CD4-positive, CD25-positive, alpha-beta regulatory T cell (primary cell): ENCODE data around the gene DMAP1. TPM values are rescaled to one million over a fixed set of nuclear protein-coding genes. Genes with fewer than 3 reads are reported as not detected.

ENCODE experiments used
- ATAC-seq, 2 donors: fragments of 150-1000 bp; cut with Tn5 transposase; one replicate each; pipeline ENCODE4 v1.10.0; 2021; ENCODE audit warnings: low read depth in 2 of 2, moderate number of reproducible peaks in 2 of 2, moderate library complexity in 1 of 2
- DNase-seq, 3 donors: peaks; one replicate each; pipeline versions ENCODE4 v3.0.0 to v3.0.0-alpha.2; 2012 to 2022; ENCODE audit warnings: mixed read lengths in 1 of 3
- H3K27ac ChIP-seq: one replicate; pipeline ENCODE4 v1.7.0; 2013; ENCODE audit warnings: mild to moderate bottlenecking, low read length; ENCODE audit not compliant: insufficient read depth, poor library complexity, severe bottlenecking
- H3K27me3 ChIP-seq: one replicate; pipeline ENCODE4 v1.7.0; 2013; ENCODE audit warnings: low read length; ENCODE audit not compliant: control insufficient read depth, insufficient read depth
- H3K36me3 ChIP-seq: one replicate; pipeline ENCODE4 v1.7.0; 2013; ENCODE audit warnings: mild to moderate bottlenecking, low read length, moderate library complexity; ENCODE audit not compliant: control insufficient read depth, insufficient read depth
- H3K4me1 ChIP-seq: 2 replicates; pipeline ENCODE4 v1.7.0; 2013; ENCODE audit warnings: mild to moderate bottlenecking, low read length; ENCODE audit not compliant: insufficient read depth, control insufficient read depth, poor library complexity, severe bottlenecking
- H3K4me3 ChIP-seq: one replicate; pipeline ENCODE4 v1.7.0; 2013; ENCODE audit warnings: low read depth, mild to moderate bottlenecking, low read length, moderate library complexity
- H3K9me3 ChIP-seq, 2 experiments: 1 replicate in 1 of 2; 2 replicates in 1 of 2; pipeline ENCODE4 v1.7.0; 2013; ENCODE audit warnings: low read length in 2 of 2, mild to moderate bottlenecking in 1 of 2, moderate library complexity in 1 of 2; ENCODE audit not compliant: control insufficient read depth in 2 of 2
- H3K27ac Mint-ChIP-seq, 3 donors: one replicate each; pipeline ENCODE4 v1.8.0; 2020 to 2022; ENCODE audit warnings: mild to moderate bottlenecking in 3 of 3, mixed read lengths in 3 of 3, moderate library complexity in 2 of 3
- H3K27me3 Mint-ChIP-seq: one replicate; pipeline ENCODE4 v1.8.0; 2022; ENCODE audit warnings: mild to moderate bottlenecking, mixed read lengths
- H3K36me3 Mint-ChIP-seq: one replicate; pipeline ENCODE4 v1.8.0; 2020; ENCODE audit warnings: mixed read lengths
- H3K4me1 Mint-ChIP-seq, 4 donors: one replicate each; pipeline ENCODE4 v1.8.0; 2020 to 2022; ENCODE audit warnings: mixed read lengths in 4 of 4, mild to moderate bottlenecking in 1 of 4
- H3K4me3 Mint-ChIP-seq, 4 donors: one replicate each; pipeline ENCODE4 v1.8.0; 2020 to 2022; ENCODE audit warnings: mild to moderate bottlenecking in 4 of 4, mixed read lengths in 4 of 4, moderate library complexity in 3 of 4
- H3K9me3 Mint-ChIP-seq, 7 donors: one replicate each; pipeline ENCODE4 v1.8.0; 2020 to 2022; ENCODE audit warnings: mixed read lengths in 7 of 7, mild to moderate bottlenecking in 3 of 7, moderate library complexity in 2 of 7
- polyA plus RNA-seq, 4 donors: library from polyadenylated mRNA; unstranded; fragments of 300-500 nt; fragmentation: Illumina TruSeq; gene quantifications; one replicate each; pipeline ENCODE4 v1.2.3, GENCODE V29; 2021
- total RNA-seq: library from RNA; stranded (reverse); gene quantifications from one replicate; pipeline ENCODE4 v1.2.3, GENCODE V29; 2022

The DMAP1 gene
- total and polyA plus RNA-seq, 5 donors from 2014 or later: 33.5 to 54.9 (median 39.8) TPM

GRCh38 chr1:44250068-44250781, 37.0 kb downstream of the DMAP1 start:
- no peaks in the 10 kb centered on the region for H3K9me3 Mint-ChIP-seq
- ATAC-seq (no peak), DNase-seq (no peak)
- Histone ChIP-seq H3K27ac (no peak overlapping the region), H3K36me3 (peaks cover 8% of the 10 kb centered on the region), H3K27me3 (no peaks in the 10 kb centered on the region), H3K9me3 (no peaks in the 10 kb centered on the region), H3K4me3 (no peak overlapping the region), H3K4me1 (no peaks in the 10 kb centered on the region)
- H3K4me3 Mint-ChIP-seq: no peak overlapping the region
- H3K27ac Mint-ChIP-seq: no peak overlapping the region
- H3K4me1 Mint-ChIP-seq: peaks cover 0 to 5% (median 0%) of the 10 kb centered on the region in 4 donors
- no peaks in the 10 kb centered on the region for H3K27me3 Mint-ChIP-seq
- peaks cover 15% of the 10 kb centered on the region for H3K36me3 Mint-ChIP-seq

DNA sequence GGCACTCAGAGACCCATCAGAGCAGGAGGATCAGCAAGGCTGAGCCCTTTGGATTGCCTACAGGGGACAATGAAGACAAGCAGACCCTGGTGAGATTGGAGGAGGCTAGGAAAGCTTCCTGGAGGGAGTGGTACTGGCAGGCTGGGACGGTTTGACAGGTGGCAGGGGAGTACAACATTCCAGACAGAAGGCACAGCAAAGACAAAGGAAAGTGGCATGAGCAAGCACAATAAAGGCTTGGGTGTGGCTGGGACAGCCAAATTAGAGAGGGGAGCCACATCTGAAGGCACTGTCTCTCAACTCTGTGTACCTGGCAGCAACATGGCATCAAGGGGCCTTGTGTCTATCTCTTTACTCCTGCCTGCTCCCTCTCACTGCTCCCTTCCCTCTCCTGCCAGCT, 38.2 kb downstream of the DMAP1 start:
- no peaks in the 10 kb centered on the region for H3K27me3 Mint-ChIP-seq
- Histone ChIP-seq H3K27me3 (no peaks in the 10 kb centered on the region), H3K4me1 (no peaks in the 10 kb centered on the region), H3K36me3 (peaks cover 6% of the 10 kb centered on the region), H3K27ac (no peak overlapping the region), H3K4me3 (no peak overlapping the region), H3K9me3 (no peaks in the 10 kb centered on the region)
- peaks cover 15% of the 10 kb centered on the region for H3K36me3 Mint-ChIP-seq
- no peaks in the 10 kb centered on the region for H3K9me3 Mint-ChIP-seq
- DNase-seq (no peak), ATAC-seq (no peak)
- H3K4me1 Mint-ChIP-seq: peaks cover 0 to 5% (median 0%) of the 10 kb centered on the region in 4 donors
- peak overlapping the region in 1 of 3 donors; percentile 49 for H3K27ac Mint-ChIP-seq
- no peak overlapping the region for H3K4me3 Mint-ChIP-seq

- Mint-ChIP-seq H3K9me3 (no peaks in the 10 kb centered on the region), H3K27me3 (no peaks in the 10 kb centered on the region), H3K27ac (no peak overlapping the region), H3K36me3 (peaks cover 14% of the 10 kb centered on the region), H3K4me1 (peaks cover 0 to 5% (median 0%) of the 10 kb centered on the region in 4 donors), H3K4me3 (no peak overlapping the region)
- no peak for ATAC-seq
- Histone ChIP-seq H3K4me3 (no peak overlapping the region), H3K4me1 (no peaks in the 10 kb centered on the region), H3K27me3 (no peaks in the 10 kb centered on the region), H3K9me3 (no peaks in the 10 kb centered on the region), H3K36me3 (peaks cover 5% of the 10 kb centered on the region), H3K27ac (no peak overlapping the region)
- DNase-seq: no peak
Measured at GRCh38 chr1:44251989-44252671, 38.9 kb downstream of the DMAP1 start.

GRCh38 chr1:44254392-44254910, 41.2 kb downstream of the DMAP1 start:
- Mint-ChIP-seq H3K36me3 (peaks cover 16% of the 10 kb centered on the region), H3K9me3 (no peaks in the 10 kb centered on the region), H3K27me3 (no peaks in the 10 kb centered on the region), H3K4me3 (no peak overlapping the region), H3K4me1 (peaks cover 0 to 5% (median 0%) of the 10 kb centered on the region in 4 donors), H3K27ac (no peak overlapping the region)
- Histone ChIP-seq H3K4me3 (no peak overlapping the region), H3K4me1 (no peaks in the 10 kb centered on the region), H3K27me3 (no peaks in the 10 kb centered on the region), H3K9me3 (no peaks in the 10 kb centered on the region), H3K27ac (no peak overlapping the region), H3K36me3 (no peaks in the 10 kb centered on the region)
- DNase-seq (no peak), ATAC-seq (no peak)

DNA sequence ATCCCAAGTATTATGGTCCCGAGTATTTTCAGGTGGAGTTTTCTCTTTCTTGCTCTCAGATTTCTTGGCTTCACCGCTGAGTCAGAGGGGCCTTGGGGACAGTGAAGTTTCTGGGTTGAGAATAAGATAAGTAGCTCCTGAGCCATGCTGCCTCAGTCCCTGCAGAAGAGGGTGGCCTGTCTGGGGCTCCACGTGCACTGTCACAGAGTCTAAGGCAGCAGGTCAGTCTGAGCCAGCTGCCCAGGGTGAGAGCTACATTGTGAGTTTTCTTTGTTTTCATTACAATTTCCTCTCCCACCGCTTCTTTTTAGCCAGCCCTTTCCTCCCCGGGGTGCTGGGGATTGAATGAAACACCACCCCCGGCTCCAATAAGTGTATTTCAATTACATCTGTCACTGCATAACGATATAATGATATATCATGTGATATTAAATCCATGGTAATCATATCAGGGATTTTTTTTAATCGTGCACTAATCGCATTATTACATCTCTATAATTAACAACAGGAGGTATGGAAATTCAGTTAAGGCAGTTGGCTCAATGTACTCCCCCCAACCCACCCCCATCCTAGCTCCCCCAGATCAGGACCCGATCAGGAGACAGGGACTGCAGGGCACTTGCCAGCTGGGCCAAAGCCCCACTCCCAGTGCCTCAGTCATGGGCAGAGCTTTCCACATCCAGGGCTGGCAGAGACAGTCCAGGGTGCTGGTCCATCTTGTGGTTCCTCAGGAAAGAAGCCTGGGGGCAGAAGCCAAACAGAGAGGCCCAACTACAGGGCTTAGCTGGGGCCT, 43.7 kb downstream of the DMAP1 start:
- H3K27me3 ChIP-seq: no peaks in the 10 kb centered on the region
- ATAC-seq (no peak), DNase-seq (no peak)
- H3K36me3 Mint-ChIP-seq: peaks cover 10% of the 10 kb centered on the region
- no peak overlapping the region for H3K27ac ChIP-seq
- no peaks in the 10 kb centered on the region for H3K36me3 ChIP-seq
- no peaks in the 10 kb centered on the region for H3K9me3 ChIP-seq
- H3K4me3 Mint-ChIP-seq: no peak overlapping the region
- H3K9me3 Mint-ChIP-seq: no peaks in the 10 kb centered on the region
- H3K4me3 ChIP-seq: no peak overlapping the region
- no peak overlapping the region for H3K27ac Mint-ChIP-seq
- no peaks in the 10 kb centered on the region for H3K4me1 ChIP-seq
- H3K27me3 Mint-ChIP-seq: no peaks in the 10 kb centered on the region
- peaks cover 2 to 9% (median 6%) of the 10 kb centered on the region in 4 donors for H3K4me1 Mint-ChIP-seq

DNA sequence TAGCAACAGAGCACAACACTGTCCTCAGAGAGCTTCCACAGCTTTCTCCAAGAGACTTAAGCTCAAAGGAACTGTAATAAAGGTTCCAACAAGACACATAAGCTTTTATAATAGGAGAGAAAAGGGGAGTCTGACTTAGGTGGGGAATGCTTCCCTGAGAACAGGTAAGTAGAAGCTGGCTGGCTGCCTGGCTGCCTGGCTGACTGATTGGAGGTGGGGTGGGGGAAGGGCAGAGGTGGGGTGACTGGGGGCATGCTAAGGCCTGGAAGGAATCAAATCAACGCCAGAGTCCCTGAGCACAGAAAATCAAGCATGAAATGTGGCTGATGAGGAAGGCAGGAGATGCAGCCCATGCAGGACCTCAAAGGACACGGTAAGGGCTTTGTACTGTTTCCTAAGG, 45.8 kb downstream of the DMAP1 start:
- Histone ChIP-seq H3K4me1 (no peaks in the 10 kb centered on the region), H3K36me3 (no peaks in the 10 kb centered on the region), H3K4me3 (no peak overlapping the region), H3K9me3 (no peaks in the 10 kb centered on the region), H3K27ac (no peak overlapping the region), H3K27me3 (no peaks in the 10 kb centered on the region)
- H3K4me1 Mint-ChIP-seq: peaks cover 6 to 27% (median 8%) of the 10 kb centered on the region in 4 donors
- ATAC-seq (no peak), DNase-seq (no peak)
- H3K27me3 Mint-ChIP-seq: no peaks in the 10 kb centered on the region
- H3K27ac Mint-ChIP-seq: peak overlapping the region in 1 of 3 donors; percentile 56
- H3K4me3 Mint-ChIP-seq: no peak overlapping the region
- no peaks in the 10 kb centered on the region for H3K9me3 Mint-ChIP-seq
- H3K36me3 Mint-ChIP-seq: peaks cover 14% of the 10 kb centered on the region

DNA sequence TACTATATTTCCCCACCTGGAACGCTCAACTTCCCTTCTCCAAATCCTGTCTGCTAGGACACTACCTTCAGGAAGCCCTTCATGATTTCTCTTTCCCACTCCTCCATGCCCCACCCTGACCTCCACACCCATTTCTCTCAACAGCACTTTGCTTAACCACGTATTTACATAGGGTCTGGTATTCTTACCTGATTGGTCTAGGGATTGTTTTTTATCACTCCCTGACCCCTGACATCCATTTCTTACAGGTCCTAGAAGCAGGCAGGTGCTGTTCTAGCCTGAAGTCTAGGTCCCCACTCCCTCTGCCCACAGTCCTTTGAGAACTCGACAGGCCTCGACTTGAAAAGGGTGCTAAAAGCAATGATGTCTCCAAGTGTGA, 47.5 kb downstream of the DMAP1 start:
- Histone ChIP-seq H3K27ac (no peak overlapping the region), H3K4me3 (no peak overlapping the region), H3K36me3 (no peaks in the 10 kb centered on the region), H3K4me1 (no peaks in the 10 kb centered on the region), H3K27me3 (no peaks in the 10 kb centered on the region), H3K9me3 (no peaks in the 10 kb centered on the region)
- Mint-ChIP-seq H3K27me3 (no peaks in the 10 kb centered on the region), H3K36me3 (peaks cover 17% of the 10 kb centered on the region), H3K4me3 (peak overlapping the region in 1 of 4 donors; percentile 76), H3K27ac (no peak overlapping the region), H3K4me1 (peaks cover 6 to 42% (median 11%) of the 10 kb centered on the region in 4 donors), H3K9me3 (no peaks in the 10 kb centered on the region)
- ATAC-seq (no peak), DNase-seq (peak in 1 of 3 donors; percentile 35)
